Measurements from ENCODE around the gene ERN1. TPM values are rescaled to one million over a fixed set of nuclear protein-coding genes. Genes with fewer than 3 reads are reported as not detected.
"Not testable (repeated sequence)": the region's sequence is repeated elsewhere in the genome, so short reads cannot be mapped to it uniquely, and the experiment has no call there.

ERN1 gene
- total RNA-seq, 1 donor from 2014 or later, result 9.9 TPM

DNA sequence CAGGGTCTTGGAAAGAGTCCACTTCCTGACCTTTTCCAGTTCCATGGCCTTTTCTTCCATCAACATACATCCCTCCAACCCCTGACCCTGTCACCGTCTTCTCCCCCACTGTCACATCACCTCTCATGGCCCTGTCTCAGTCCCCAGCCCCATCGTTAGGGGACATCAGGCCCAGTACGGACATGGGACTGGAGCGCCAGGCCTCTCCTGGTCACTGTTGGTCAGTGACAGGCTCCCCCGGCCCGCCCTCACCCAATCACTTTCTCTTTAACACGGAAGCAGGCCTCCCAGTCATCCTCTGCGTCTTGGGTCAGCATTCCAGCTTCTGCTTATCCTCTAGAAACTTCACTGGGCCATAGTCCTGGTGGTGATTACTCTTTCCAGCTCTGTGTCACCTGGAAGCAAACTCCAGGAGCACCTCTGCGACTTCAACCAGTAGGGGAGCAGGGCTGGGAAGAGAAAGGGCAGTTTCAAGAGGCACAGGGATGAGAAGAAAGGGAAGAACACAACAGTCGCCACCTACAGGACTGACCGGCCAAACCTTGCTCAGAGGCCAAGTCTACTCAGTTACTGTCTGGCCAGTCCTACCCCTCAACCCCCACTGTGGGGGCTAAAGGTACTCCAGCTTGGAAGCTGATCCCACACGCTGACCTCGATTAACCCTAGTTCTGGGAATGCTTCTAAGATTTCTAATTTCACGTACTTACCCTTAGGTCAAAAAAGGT, 93.6 kb downstream of the ERN1 start:
- DNase-seq (ENCODE audit: low read depth, low spot score), result no peak

- DNase-seq (ENCODE audit: low read depth, low spot score), result no peak
Measured at GRCh38 chr17:64032081-64032480, 97.9 kb downstream of the ERN1 start.

DNA sequence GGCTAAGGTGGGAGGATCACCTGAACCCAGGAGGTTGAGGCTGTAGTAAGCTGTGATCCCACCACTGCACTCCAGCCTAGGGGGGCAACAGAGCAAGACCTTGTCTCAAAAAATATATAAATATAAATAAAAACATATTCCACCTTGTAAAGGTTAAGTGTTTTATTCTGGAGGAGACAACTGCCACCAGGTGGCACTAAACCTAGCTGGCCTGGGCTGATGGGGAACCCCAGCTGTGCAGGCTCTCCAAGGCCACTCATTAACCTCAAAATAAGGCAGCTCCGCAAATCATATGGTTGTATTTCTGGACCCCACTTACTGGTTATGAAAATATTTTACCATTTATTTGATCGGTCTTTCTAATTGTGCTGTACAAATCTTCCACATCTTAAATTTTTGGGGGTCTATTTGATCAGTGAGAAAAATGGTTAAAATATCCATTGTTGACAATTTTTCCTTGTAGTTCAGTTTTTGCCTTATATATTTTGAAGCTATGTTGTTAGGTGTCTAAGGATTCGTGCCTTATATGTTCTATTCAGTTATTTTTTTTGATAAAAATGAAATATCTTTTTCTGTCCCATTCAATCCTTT, 101.0 kb downstream of the ERN1 start:
- DNase-seq (ENCODE audit: low read depth, low spot score), result no peak

DNA sequence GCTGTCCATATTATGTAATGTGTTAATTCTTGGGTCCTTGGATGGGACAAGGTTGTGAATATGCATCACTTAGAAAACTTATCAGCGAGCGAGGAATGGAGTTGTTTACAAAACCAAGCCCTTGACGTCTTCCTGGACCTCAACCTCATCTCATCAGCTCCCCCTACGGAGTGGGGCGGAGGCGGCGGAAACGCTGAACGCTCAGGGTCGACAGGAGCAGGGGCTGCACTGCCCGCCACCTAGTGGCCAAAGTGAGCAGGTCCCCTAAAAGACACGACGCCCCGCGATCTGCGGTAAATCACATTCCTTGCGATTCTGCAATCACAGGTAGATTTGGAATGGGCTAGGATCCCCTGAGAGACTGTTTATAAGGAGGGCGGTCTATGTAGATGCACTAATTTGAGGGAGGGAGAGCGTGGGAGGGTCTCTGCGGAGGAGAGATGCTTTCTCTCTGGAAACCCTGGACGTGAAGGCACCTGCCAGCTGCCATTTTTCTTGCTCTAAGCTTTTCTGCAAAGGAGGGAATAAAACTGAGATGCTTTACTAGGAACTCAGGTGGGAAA, 104.1 kb downstream of the ERN1 start:
- no peak for DNase-seq (ENCODE audit: low read depth, low spot score)

GRCh38 chr17:64024781-64025731, 104.9 kb downstream of the ERN1 start:
- no peak for DNase-seq (ENCODE audit: low read depth, low spot score)

GRCh38 chr17:64024215-64024654, 105.7 kb downstream of the ERN1 start:
- DNase-seq (ENCODE audit: low read depth, low spot score), result no peak

DNA sequence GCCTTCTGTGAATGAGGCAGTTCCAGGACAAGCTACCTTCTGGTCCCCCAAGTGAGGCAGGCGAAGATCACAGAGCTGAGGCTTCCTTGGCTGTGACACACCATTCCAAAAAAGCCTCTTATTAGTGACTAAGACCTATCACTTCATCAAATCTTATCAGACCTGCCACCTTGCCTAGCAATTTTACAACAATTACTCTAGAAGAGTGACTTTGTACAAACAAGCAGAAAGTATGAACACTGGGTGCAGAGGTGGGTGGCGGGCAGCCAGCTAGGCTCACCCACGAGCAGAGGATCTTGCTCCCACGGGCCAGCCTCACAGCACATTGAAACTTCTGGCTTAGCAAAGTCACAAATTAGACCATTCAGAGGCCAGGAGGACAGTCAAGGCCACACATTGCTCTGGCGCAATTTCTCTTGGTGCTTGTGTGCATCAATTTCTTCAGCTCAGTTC, 107.3 kb downstream of the ERN1 start:
- no peak for DNase-seq (ENCODE audit: low read depth, low spot score)

GRCh38 chr17:64020056-64020766, 109.7 kb downstream of the ERN1 start, which contains the start of gene ICAM2:
TSS of gene ICAM2 (minus strand) at chr17:64020633. CDS start at chr17:64006691, 13,942 bp downstream.
- no peak for DNase-seq (ENCODE audit: low read depth, low spot score)

- not testable (repeated sequence) for DNase-seq (ENCODE audit: low read depth, low spot score)
Measured at GRCh38 chr17:64019551-64019961, 110.4 kb downstream of the ERN1 start.

DNA sequence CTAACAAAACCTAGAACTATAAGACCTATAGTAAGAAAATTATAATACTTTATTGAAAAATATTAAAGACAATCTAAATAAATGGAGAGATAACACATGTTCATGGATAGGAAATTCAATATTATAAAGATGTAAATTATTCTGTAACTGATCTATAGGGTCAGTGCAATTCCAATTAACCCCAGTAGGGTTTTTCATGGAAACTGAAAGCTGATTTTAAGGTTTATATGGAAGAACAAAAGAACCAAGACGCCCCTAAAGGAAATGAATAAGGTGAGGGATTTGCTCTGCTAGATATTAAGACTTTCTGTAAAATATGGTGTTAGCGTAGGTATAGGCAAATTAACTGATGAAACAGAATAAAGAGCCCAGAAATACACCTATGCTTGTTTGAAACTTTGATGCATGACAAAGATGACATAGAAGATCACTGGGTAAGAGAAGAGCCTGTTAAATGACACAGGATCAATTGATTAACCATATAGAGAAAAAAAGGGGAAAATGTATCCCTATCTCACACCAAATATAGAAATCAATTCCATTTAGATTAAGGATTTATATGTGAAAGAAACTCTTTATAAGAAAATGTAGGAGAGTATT, 112.5 kb downstream of the ERN1 start:
- no peak for DNase-seq (ENCODE audit: low read depth, low spot score)

DNA sequence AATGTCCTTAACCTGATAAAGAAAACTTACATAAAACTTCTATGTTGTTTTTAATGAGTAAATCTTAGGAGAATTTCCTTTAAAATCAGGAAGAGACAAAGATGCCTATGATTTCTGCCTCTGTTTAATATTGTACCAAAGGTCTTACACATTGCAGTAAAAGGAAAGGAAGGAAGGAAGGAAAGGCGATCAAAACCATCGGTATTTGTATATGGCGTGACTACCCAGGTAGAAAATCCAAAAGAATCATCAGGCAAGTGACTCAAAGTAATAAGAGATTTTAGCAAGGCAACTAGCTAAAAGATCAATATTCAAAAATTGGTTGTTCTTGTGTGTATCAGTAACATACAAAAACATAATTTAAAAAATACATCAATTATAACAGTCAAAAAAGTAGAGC, 113.0 kb downstream of the ERN1 start:
- no peak for DNase-seq (ENCODE audit: low read depth, low spot score)

DNA sequence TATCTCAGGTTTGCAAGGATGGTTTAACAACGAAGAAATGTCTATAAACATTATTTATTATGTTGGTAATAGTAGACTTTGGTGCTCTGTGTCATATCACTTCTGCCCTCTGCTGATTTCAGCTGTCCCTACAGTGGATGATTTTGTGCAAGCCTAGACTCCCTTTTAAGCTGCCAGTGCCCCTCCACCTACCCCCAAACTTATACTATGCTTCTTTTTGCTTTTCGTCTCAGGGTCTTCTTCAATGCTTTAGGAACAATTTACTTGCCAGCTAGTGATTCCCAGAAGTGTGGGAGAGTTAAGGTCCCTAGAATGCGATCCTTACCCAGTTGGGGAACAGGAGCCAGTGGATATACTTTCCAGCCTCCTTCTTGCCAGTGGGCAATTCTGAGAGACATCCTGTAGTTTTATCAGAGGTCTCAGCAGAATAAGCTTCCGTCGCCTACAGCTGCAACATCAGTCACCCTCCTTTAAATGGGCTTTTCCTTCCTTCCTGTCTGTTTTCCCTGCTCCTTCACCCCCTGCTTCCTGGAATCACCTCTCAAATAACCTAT, 113.6 kb downstream of the ERN1 start:
- no peak for DNase-seq (ENCODE audit: low read depth, low spot score)

DNA sequence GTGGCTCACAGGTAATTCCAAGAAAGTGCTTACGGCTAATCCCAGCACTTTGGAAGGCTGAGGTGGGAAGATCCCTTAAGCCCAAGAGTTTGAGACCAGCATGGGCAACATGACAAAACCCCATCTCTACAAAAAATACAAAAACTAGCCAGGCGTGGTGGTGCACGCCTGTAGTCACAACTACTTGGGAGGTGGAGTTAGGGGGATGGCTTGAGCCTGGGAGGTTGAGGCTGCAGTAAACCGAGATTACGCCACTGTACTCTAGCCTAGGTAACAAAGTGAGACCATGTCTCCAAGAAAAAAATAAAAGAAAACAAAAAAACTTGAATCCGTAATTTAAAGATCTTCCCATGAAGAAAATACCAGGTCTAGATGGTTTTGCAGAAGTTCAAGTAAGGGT, 114.5 kb downstream of the ERN1 start:
- no peak for DNase-seq (ENCODE audit: low read depth, low spot score)

- no peak for DNase-seq (ENCODE audit: low read depth, low spot score)
Measured at GRCh38 chr17:64009571-64010402, 120.2 kb downstream of the ERN1 start.

DNA sequence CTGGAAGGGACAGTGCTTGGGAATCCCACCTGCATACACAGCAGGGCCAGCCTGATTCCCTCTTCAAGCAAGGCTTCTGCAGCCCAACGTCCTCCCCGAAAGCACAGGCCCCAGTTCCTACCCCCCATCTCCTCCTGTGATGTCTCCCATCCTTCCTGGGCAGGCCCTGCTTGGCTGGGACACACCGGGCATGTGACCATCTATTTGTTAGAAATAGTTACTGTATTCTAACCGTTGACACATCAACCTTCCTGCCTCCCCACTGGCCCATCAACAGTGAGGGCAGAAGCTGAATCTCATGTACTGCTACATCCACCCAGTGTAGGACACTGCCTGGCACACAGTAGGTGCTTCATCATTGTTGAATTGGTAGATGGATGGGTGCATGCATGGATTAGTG, 121.1 kb downstream of the ERN1 start:
- DNase-seq (ENCODE audit: low read depth, low spot score), result no peak

DNA sequence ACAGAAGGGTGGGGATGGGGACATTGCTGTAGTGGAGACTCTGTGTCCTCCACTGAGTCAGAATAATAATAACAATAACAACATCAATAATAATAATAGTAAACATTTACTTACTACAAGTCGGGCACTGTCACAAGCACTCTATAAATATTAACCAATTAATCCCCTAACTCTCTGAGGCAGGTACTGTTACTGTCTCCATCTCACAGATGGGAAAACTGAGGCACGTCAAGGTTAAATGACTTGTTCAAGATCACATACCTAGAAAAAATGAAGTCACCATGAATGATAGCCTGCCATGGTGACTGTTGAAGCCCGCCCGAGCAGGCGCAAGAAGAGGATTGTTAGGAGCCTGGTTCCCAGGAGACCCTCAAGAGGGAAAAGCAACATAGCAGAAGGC, 121.6 kb downstream of the ERN1 start:
- DNase-seq (ENCODE audit: low read depth, low spot score), result no peak

DNA sequence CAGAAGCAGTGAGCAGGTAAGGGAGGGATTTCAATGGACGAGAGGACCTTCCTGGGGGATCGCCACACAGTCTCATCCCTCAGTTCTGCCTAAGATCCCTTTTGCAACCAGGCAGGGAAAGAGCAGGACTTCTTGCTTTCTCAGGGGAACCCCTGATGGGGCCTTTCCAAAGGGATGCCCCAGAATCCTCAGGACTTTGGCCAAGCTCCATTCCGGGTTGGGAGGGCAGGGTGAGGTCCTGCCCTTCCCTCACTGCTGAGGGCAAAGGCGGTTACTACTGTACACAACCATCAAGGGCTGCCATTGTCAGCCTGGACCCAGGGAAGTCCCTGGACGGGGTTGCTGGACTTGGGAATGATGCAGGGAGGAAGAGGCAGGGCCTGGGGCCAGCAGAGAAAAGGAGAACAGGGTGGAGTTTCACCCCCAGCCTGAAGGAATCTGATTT, 122.1 kb downstream of the ERN1 start:
- no peak for DNase-seq (ENCODE audit: low read depth, low spot score)

DNA sequence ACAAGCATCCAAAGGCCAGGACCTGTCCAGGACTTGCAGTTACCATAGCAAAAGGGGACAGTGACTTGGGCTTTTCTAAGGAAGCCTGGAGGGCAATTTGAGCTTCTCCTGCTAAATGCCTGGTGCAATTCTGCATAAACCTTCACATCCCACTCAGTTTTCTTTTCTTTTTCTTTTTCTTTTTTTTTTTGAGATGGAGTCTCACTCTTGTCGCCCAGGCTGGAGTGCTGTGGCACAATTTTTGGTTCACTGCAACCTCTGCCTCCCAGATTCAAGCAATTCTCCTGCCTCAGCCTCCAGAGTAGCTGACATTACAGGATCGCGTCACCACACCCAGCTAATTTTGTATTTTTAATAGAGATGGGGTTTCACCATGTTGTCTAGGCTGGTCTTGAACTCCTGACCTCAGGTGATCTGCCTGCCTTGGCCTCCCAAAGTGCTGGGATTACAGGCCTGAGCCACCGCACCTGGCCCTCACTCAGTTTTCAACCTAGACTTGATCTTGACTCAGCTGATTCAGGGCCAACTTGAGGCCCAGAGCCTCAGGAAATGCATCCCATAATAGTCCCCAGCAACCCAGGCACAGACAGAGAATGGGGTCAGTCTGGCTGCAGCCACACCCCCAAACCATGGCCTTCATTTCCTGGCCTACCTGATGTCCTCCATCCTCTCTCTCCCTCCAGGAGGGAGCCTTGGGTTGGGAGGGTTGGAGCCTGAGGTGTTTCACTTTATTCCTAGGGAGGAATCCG, 122.7 kb downstream of the ERN1 start:
- DNase-seq (ENCODE audit: low read depth, low spot score), result not testable (repeated sequence)

All from pulmonary artery endothelial cell (primary cell).